Measurements from ENCODE around the gene SPINK8. TPM values are rescaled to one million over a fixed set of nuclear protein-coding genes. Genes with fewer than 3 reads are reported as not detected.
"Not testable (repeated sequence)": the region's sequence is repeated elsewhere in the genome, so short reads cannot be mapped to it uniquely, and the experiment has no call there.

Gene SPINK8
- total RNA-seq (not detected in 2 replicates), polyA plus RNA-seq (not detected in 2 replicates)

- not testable (repeated sequence) for H3K9me3 ChIP-seq (ENCODE audit: low read depth); H3K27ac ChIP-seq; H3K27me3 ChIP-seq; H3K36me3 ChIP-seq; H3K4me1 ChIP-seq (ENCODE audit: low read depth); H3K4me3 ChIP-seq
- DNase-seq (ENCODE audit: low read depth in 1 of 2, low spot score in 1 of 2), result peak in 1 of 2 donors; percentile 2
These were observed at the start of gene SPINK8 for GRCh38 chr3:48333346-48334245. SPINK8 (minus strand) TSS chr3:48333661; CDS start chr3:48328341, 5,320 bp downstream.

GRCh38 chr3:48372862-48373435 lies 39.5 kb upstream of the SPINK8 start:
- H3K4me3 ChIP-seq, result no peak overlapping the region
- peak in 1 of 2 donors; percentile 51 for DNase-seq (ENCODE audit: low read depth in 1 of 2, low spot score in 1 of 2)
- H3K27me3 ChIP-seq, result no peaks in the 10 kb centered on the region
- no peaks in the 10 kb centered on the region for H3K9me3 ChIP-seq (ENCODE audit: low read depth)
- H3K27ac ChIP-seq, result peak overlapping the region; percentile 76
- H3K36me3 ChIP-seq, result no peaks in the 10 kb centered on the region
- peaks cover 28% of the 10 kb centered on the region for H3K4me1 ChIP-seq (ENCODE audit: low read depth)
- TF ChIP-seq CTCF (IDR thresholded peaks at IDR 0.05; ENCODE audit: low read depth, low read length), result no peak

- H3K9me3 ChIP-seq (ENCODE audit: low read depth), result no peaks in the 10 kb centered on the region
- H3K27me3 ChIP-seq, result no peaks in the 10 kb centered on the region
- no peak for DNase-seq (ENCODE audit: low read depth in 1 of 2, low spot score in 1 of 2)
- H3K4me3 ChIP-seq, result no peak overlapping the region
- H3K4me1 ChIP-seq (ENCODE audit: low read depth), result peaks cover 28% of the 10 kb centered on the region
- peak overlapping the region; percentile 76 for H3K27ac ChIP-seq
- no peaks in the 10 kb centered on the region for H3K36me3 ChIP-seq
- no peak for TF ChIP-seq CTCF (IDR thresholded peaks at IDR 0.05; ENCODE audit: low read depth, low read length)
These were observed 38.9 kb upstream of the SPINK8 start for GRCh38 chr3:48372377-48372770.

GRCh38 chr3:48371651-48372376 lies 38.4 kb upstream of the SPINK8 start, which contains the start of gene FBXW12:
FBXW12 (plus strand) TSS chr3:48372219; CDS start chr3:48372768, 549 bp downstream.
- DNase-seq (ENCODE audit: low read depth in 1 of 2, low spot score in 1 of 2), result no peak
- no peak for TF ChIP-seq CTCF (IDR thresholded peaks at IDR 0.05; ENCODE audit: low read depth, low read length)
- Histone ChIP-seq H3K4me1 (ENCODE audit: low read depth) (peaks cover 28% of the 10 kb centered on the region), H3K4me3 (no peak within 1 kb of the TSS), H3K36me3 (no peaks in the 10 kb centered on the region), H3K27ac (peak within 1 kb of the TSS; percentile 76), H3K27me3 (no peaks in the 10 kb centered on the region), H3K9me3 (ENCODE audit: low read depth) (no peaks in the 10 kb centered on the region)

- H3K27me3 ChIP-seq, result no peaks in the 10 kb centered on the region
- H3K36me3 ChIP-seq, result no peaks in the 10 kb centered on the region
- H3K27ac ChIP-seq, result no peak overlapping the region
- H3K4me1 ChIP-seq (ENCODE audit: low read depth), result peaks cover 28% of the 10 kb centered on the region
- H3K4me3 ChIP-seq, result no peak overlapping the region
- no peaks in the 10 kb centered on the region for H3K9me3 ChIP-seq (ENCODE audit: low read depth)
- no peak for TF ChIP-seq CTCF (IDR thresholded peaks at IDR 0.05; ENCODE audit: low read depth, low read length)
- DNase-seq (ENCODE audit: low read depth in 1 of 2, low spot score in 1 of 2), result no peak
These were observed 36.9 kb upstream of the SPINK8 start for GRCh38 chr3:48370333-48370713.
